OCI-LY3 (cell line): ENCODE measurements around the gene MRTFA.
A peak's percentile ranks its signal among the peaks of the same experiment; 100 is the strongest.

Experiments
- H2AFZ ChIP-seq: fragments of 200-600, 300-600 bp; shearing (Covaris generic); 2 replicates; pipeline ENCODE4 v1.6.0; 2014; ENCODE audit warnings: antibody characterized with exemption, low read depth, low read length
- H3K27ac ChIP-seq: fragments of 200-600, 300-600 bp; sonication (generic); 2 replicates; pipeline ENCODE4 v1.5.1; 2014; ENCODE audit warnings: mild to moderate bottlenecking, low read length, moderate library complexity, mixed read lengths
- H3K27me3 ChIP-seq: fragments of 200-600, 300-600 bp; sonication (generic); 2 replicates; pipeline ENCODE4 v1.6.1; 2014; ENCODE audit warnings: low read depth, low read length, mixed read lengths
- H3K36me3 ChIP-seq: fragments of 200-600, 300-600 bp; sonication (generic); replicated peaks from 2 replicates; pipeline ENCODE3; 2014; ENCODE audit warnings: low read depth, low read length, mixed read lengths
- H3K4me1 ChIP-seq: fragments of 300-600, 200-600 bp; sonication (generic); 2 replicates; pipeline ENCODE4 v1.6.1; 2014; ENCODE audit warnings: low read length, mixed read lengths
- H3K4me2 ChIP-seq: fragments of 200-600, 300-600 bp; sonication (generic); 2 replicates; pipeline ENCODE4 v1.6.1; 2014; ENCODE audit warnings: low read length, mixed read lengths
- H3K4me3 ChIP-seq: fragments of 300-600, 200-600 bp; sonication (generic); 2 replicates; pipeline ENCODE4 v1.5.1; 2014; ENCODE audit warnings: antibody characterized with exemption, mild to moderate bottlenecking, low read length, moderate library complexity
- H3K79me2 ChIP-seq: fragments of 300-600, 200-600 bp; shearing (Covaris generic); 2 replicates; pipeline ENCODE4 v1.6.1; 2014; ENCODE audit warnings: mild to moderate bottlenecking, low read length, mixed read lengths
- H3K9ac ChIP-seq: fragments of 300-600, 200-600 bp; shearing (Covaris generic); 2 replicates; pipeline ENCODE4 v1.6.0; 2014; ENCODE audit warnings: mild to moderate bottlenecking, low read length, moderate library complexity
- H3K9me3 ChIP-seq: fragments of 200-600, 300-600 bp; shearing (Covaris generic); 2 replicates; pipeline ENCODE4 v1.6.1; 2014; ENCODE audit warnings: low read length, mixed read lengths; ENCODE audit not compliant: insufficient read depth
- H4K20me1 ChIP-seq: fragments of 200-600, 300-600 bp; sonication (generic); 2 replicates; pipeline ENCODE4 v1.6.1; 2016; ENCODE audit warnings: low read length, mixed read lengths; ENCODE audit not compliant: insufficient read depth
- CTCF ChIP-seq: fragments of 200-600, 300-600 bp; sonication (generic); IDR thresholded peaks from 2 replicates; pipeline ENCODE4 v1.5.1; 2014; ENCODE audit warnings: antibody characterized with exemption, low read length, low read depth
- EZH2phosphoT487 ChIP-seq: fragments of 200-600 bp; shearing (Covaris generic); IDR thresholded peaks from 2 replicates; pipeline ENCODE4 v1.6.1; 2018; ENCODE audit warnings: antibody characterized with exemption, mixed run types, low read depth

Gene MRTFA

GRCh38 chr22:40529821-40530220 lies 106.7 kb downstream of the MRTFA start:
- H3K9ac ChIP-seq = no peak overlapping the region
- H3K4me1 ChIP-seq = peaks cover 67% of the 10 kb centered on the region
- no peak overlapping the region for H3K27ac ChIP-seq
- peak overlapping the region; percentile 32 for H3K4me2 ChIP-seq
- H3K27me3 ChIP-seq = no peaks in the 10 kb centered on the region
- no peak overlapping the region for H3K4me3 ChIP-seq
- no peaks in the 10 kb centered on the region for H3K36me3 ChIP-seq
- no peaks in the 10 kb centered on the region; the same call in 1 of the 2 replicates for H4K20me1 ChIP-seq
- TF ChIP-seq CTCF = no peak
- TF ChIP-seq EZH2phosphoT487 = no peak
- no peaks in the 10 kb centered on the region for H3K9me3 ChIP-seq
- peaks cover 55% of the 10 kb centered on the region for H3K79me2 ChIP-seq
- no peak overlapping the region for H2AFZ ChIP-seq

DNA sequence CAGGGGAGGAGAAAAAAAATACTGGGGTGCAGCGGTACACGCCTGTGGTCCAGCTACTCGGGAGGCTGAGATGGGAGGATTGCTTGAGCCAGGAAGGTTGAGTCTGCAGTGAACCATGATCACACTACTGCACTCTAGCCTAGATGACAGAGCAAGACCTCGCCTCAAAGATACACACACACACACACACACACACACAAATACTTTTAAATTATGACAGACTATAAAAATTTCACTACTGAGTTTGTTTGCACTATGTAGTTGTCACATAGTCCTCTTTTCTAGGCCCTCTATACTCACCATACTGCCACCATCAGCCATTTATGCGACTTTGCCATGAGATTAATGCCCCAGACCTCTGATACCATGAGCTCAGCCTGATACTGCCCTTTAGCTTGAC lies 109.6 kb downstream of the MRTFA start:
- no peaks in the 10 kb centered on the region for H3K9me3 ChIP-seq
- no peak overlapping the region for H3K9ac ChIP-seq
- no peaks in the 10 kb centered on the region for H3K27me3 ChIP-seq
- H3K4me2 ChIP-seq = no peak overlapping the region
- H3K36me3 ChIP-seq = peaks cover 4% of the 10 kb centered on the region
- H3K4me1 ChIP-seq = peaks cover 55% of the 10 kb centered on the region
- no peak overlapping the region for H3K27ac ChIP-seq
- H3K4me3 ChIP-seq = no peak overlapping the region
- H3K79me2 ChIP-seq = peaks cover 54% of the 10 kb centered on the region
- H4K20me1 ChIP-seq = no peaks in the 10 kb centered on the region; the same call in 1 of the 2 replicates
- no peak for TF ChIP-seq CTCF
- no peak for TF ChIP-seq EZH2phosphoT487
- H2AFZ ChIP-seq = no peak overlapping the region

DNA sequence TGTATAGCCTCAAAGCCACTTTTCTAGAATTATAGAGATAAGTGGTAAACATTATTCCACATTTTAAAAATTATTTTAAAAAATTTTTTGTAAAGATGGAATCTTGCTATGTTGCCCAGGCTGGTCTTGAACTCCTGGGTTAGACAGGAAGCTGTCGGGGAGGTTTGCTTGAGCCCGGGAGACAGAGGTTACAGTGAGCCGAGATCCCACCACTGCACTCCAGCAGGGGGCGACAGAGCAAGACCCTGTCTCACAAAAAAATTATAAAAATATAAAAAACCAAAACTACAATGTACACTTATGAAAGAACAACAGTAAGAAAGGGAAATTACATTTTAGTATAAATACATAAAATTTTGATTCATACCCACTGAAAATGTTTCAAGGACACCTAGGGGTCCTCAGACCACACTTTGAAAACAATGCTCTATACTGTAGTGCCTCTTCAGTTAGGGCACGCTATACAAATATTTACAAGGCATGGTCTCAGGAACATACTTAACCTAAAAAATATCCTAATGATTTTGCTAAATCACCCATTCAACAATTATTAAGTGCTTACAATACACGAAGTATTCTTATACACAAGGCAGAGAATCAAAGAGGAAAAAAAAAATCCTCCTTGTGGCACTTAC lies 111.2 kb downstream of the MRTFA start:
- Histone ChIP-seq H3K36me3 (peaks cover 11% of the 10 kb centered on the region), H3K27ac (no peak overlapping the region), H3K4me1 (peaks cover 52% of the 10 kb centered on the region), H3K4me2 (no peak overlapping the region), H3K9me3 (peaks cover 4% of the 10 kb centered on the region; the same call in 1 of the 2 replicates), H3K9ac (no peak overlapping the region), H3K4me3 (no peak overlapping the region), H4K20me1 (no peaks in the 10 kb centered on the region), H2AFZ (no peak overlapping the region), H3K79me2 (peaks cover 50% of the 10 kb centered on the region), H3K27me3 (no peaks in the 10 kb centered on the region)
- no peak for TF ChIP-seq EZH2phosphoT487
- peak; percentile 83 for TF ChIP-seq CTCF

- Histone ChIP-seq H3K79me2 (peaks cover 49% of the 10 kb centered on the region), H3K4me1 (peaks cover 51% of the 10 kb centered on the region), H3K4me2 (no peak overlapping the region), H3K4me3 (no peak overlapping the region), H2AFZ (no peak overlapping the region), H3K36me3 (peaks cover 16% of the 10 kb centered on the region), H3K27me3 (no peaks in the 10 kb centered on the region), H3K9ac (no peak overlapping the region), H4K20me1 (no peaks in the 10 kb centered on the region), H3K27ac (peak overlapping the region; percentile 7; the same call in 1 of the 2 replicates), H3K9me3 (peaks cover 5% of the 10 kb centered on the region; the same call in 1 of the 2 replicates)
- TF ChIP-seq CTCF (peak; percentile 73), EZH2phosphoT487 (no peak)
These were observed 111.9 kb downstream of the MRTFA start for GRCh38 chr22:40524392-40525249.
